ENCODE measurements around the gene NR1H4.

NR1H4 gene

GRCh38 chr12:100578923-100579322 is 105.3 kb downstream of the NR1H4 start:
- Histone ChIP-seq H3K27ac (ENCODE audit: low read length) (no peak overlapping the region), H2AFZ (ENCODE audit: low read length) (no peak overlapping the region), H3K9me3 (replicated peaks; ENCODE audit: insufficient read depth, low read length) (no peaks in the 10 kb centered on the region), H3F3A (ENCODE audit: insufficient read depth, low read length) (no peaks in the 10 kb centered on the region), H3K36me3 (replicated peaks; ENCODE audit: insufficient read depth, low read length) (no peaks in the 10 kb centered on the region), H3K4me2 (ENCODE audit: low read depth, low read length) (no peak overlapping the region), H3K9me2 (replicated peaks; ENCODE audit: insufficient read depth, low read length) (no peaks in the 10 kb centered on the region), H3K27me3 (replicated peaks; ENCODE audit: insufficient read depth, low read length) (no peaks in the 10 kb centered on the region), H3K4me3 (ENCODE audit: low read length) (no peak overlapping the region), H3K9ac (ENCODE audit: low read length) (no peak overlapping the region), H3K4me1 (ENCODE audit: low read length) (no peaks in the 10 kb centered on the region), H4K20me1 (ENCODE audit: insufficient read depth, low read length) (no peaks in the 10 kb centered on the region), H3K79me2 (ENCODE audit: low read length) (peaks cover 64% of the 10 kb centered on the region)
- DNase-seq: no peak
- TF ChIP-seq EZH2 (optimal IDR thresholded peaks at IDR 0.05; ENCODE audit: low read depth, low read length) (no peak), EZH2phosphoT487 (IDR thresholded peaks at IDR 0.05; ENCODE audit: low read length) (no peak), CTCF (IDR thresholded peaks at IDR 0.05; ENCODE audit: low read length) (no peak)

- no peaks in the 10 kb centered on the region for H3K9me2 ChIP-seq (replicated peaks; ENCODE audit: insufficient read depth, low read length)
- no peaks in the 10 kb centered on the region for H3K9me3 ChIP-seq (replicated peaks; ENCODE audit: insufficient read depth, low read length)
- no peak for TF ChIP-seq EZH2phosphoT487 (IDR thresholded peaks at IDR 0.05; ENCODE audit: low read length)
- no peak for TF ChIP-seq CTCF (IDR thresholded peaks at IDR 0.05; ENCODE audit: low read length)
- TF ChIP-seq EZH2 (optimal IDR thresholded peaks at IDR 0.05; ENCODE audit: low read depth, low read length): no peak
- H3K27ac ChIP-seq (ENCODE audit: low read length): no peak overlapping the region
- H3K36me3 ChIP-seq (replicated peaks; ENCODE audit: insufficient read depth, low read length): no peaks in the 10 kb centered on the region
- H4K20me1 ChIP-seq (ENCODE audit: insufficient read depth, low read length): no peaks in the 10 kb centered on the region
- DNase-seq: no peak
- H3K79me2 ChIP-seq (ENCODE audit: low read length): peaks cover 66% of the 10 kb centered on the region
- H3K4me1 ChIP-seq (ENCODE audit: low read length): no peaks in the 10 kb centered on the region
- H3K4me2 ChIP-seq (ENCODE audit: low read depth, low read length): no peak overlapping the region
- no peak overlapping the region for H2AFZ ChIP-seq (ENCODE audit: low read length)
- no peaks in the 10 kb centered on the region for H3F3A ChIP-seq (ENCODE audit: insufficient read depth, low read length)
- H3K27me3 ChIP-seq (replicated peaks; ENCODE audit: insufficient read depth, low read length): no peaks in the 10 kb centered on the region
- H3K4me3 ChIP-seq (ENCODE audit: low read length): no peak overlapping the region
- H3K9ac ChIP-seq (ENCODE audit: low read length): no peak overlapping the region
Measured at GRCh38 chr12:100579844-100580243, 106.2 kb downstream of the NR1H4 start.

GRCh38 chr12:100584256-100584655 is 110.6 kb downstream of the NR1H4 start:
- Histone ChIP-seq H3K9me3 (replicated peaks; ENCODE audit: insufficient read depth, low read length) (no peaks in the 10 kb centered on the region), H3K9me2 (replicated peaks; ENCODE audit: insufficient read depth, low read length) (no peaks in the 10 kb centered on the region), H4K20me1 (ENCODE audit: insufficient read depth, low read length) (no peaks in the 10 kb centered on the region), H3K9ac (ENCODE audit: low read length) (no peak overlapping the region), H2AFZ (ENCODE audit: low read length) (no peak overlapping the region), H3K27me3 (replicated peaks; ENCODE audit: insufficient read depth, low read length) (no peaks in the 10 kb centered on the region), H3K27ac (ENCODE audit: low read length) (no peak overlapping the region), H3K4me1 (ENCODE audit: low read length) (no peaks in the 10 kb centered on the region), H3K36me3 (replicated peaks; ENCODE audit: insufficient read depth, low read length) (no peaks in the 10 kb centered on the region), H3K4me2 (ENCODE audit: low read depth, low read length) (no peak overlapping the region), H3K4me3 (ENCODE audit: low read length) (no peak overlapping the region), H3F3A (ENCODE audit: insufficient read depth, low read length) (no peaks in the 10 kb centered on the region), H3K79me2 (ENCODE audit: low read length) (peaks cover 33% of the 10 kb centered on the region)
- no peak for DNase-seq
- TF ChIP-seq EZH2 (optimal IDR thresholded peaks at IDR 0.05; ENCODE audit: low read depth, low read length): no peak
- no peak for TF ChIP-seq CTCF (IDR thresholded peaks at IDR 0.05; ENCODE audit: low read length)
- TF ChIP-seq EZH2phosphoT487 (IDR thresholded peaks at IDR 0.05; ENCODE audit: low read length): no peak
